ENCODE measurements around the gene DMBT1. TPM values are rescaled to one million over a fixed set of nuclear protein-coding genes. Genes with fewer than 3 reads are reported as not detected.

Gene DMBT1
- total and polyA plus RNA-seq, 2 donors (not counting 1 experiment from before 2014, with no cell fraction given): not detected

DNA sequence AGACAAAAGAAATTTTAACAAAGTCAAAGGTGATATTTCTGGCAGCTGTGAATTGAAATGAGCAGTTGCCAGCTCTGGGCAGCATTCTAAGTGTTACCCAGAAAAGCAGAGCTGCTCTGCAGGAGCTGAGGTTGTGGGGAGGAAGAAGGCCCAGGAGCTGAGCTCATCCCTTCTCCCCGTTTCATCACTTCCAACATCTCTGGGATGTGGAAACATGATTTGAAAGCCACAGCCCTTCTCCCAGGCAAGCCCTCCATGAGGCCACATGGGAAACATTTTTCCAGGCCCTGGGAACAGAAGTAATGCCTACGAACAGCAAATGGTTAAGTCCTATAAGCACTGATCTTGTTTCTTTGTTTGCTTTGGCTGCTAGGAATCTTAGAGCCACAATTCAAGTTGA, 10.9 kb upstream of the DMBT1 start:
- H3K36me3 ChIP-seq (replicated peaks in 1 of 2; ENCODE audit: control extremely low read depth in 1 of 2, control insufficient read depth in 1 of 2, extremely low read depth in 1 of 2, insufficient read depth in 2 of 2, low read length in 1 of 2): no peaks in the 10 kb centered on the region
- H3K4me1 ChIP-seq (ENCODE audit: control insufficient read depth in 2 of 2, insufficient read depth in 2 of 2, low read length in 2 of 2): no peaks in the 10 kb centered on the region
- H3K27me3 ChIP-seq (replicated peaks in 1 of 4; ENCODE audit: control extremely low read depth in 1 of 4, control insufficient read depth in 3 of 4, insufficient read depth in 4 of 4, low read length in 3 of 4): no peaks in the 10 kb centered on the region
- ATAC-seq (ENCODE audit: low read depth) (no peak), DNase-seq (no peak)
- Mint-ChIP-seq H3K4me1 (no peaks in the 10 kb centered on the region), H3K27ac (no peak overlapping the region), H3K27me3 (peaks cover 10% of the 10 kb centered on the region), H3K9me3 (ENCODE audit: insufficient read depth) (no peaks in the 10 kb centered on the region), H3K4me3 (no peak overlapping the region)
- POLR2A ChIA-PET: no interaction called here
- 83% methylated on average over 1 of the region's 2 CpGs for WGBS (ENCODE audit: insufficient coverage)
- H3K4me3 ChIP-seq (ENCODE audit: control extremely low read depth in 1 of 5, extremely low read depth in 1 of 5, insufficient read depth in 1 of 5, low read depth in 2 of 5, low read length in 4 of 5): no peak overlapping the region
- no peak overlapping the region for H3K9ac ChIP-seq (ENCODE audit: low read length)
- CTCF ChIA-PET: interaction anchor here (1.3 kb wide), 1 partner anchor 17 kb away, joined by 3 read pairs; no protein-coding TSS in a partner anchor
- TF ChIP-seq CTCF (IDR thresholded peaks at IDR 0.05): no peak
- TF ChIP-seq EZH2 (IDR thresholded peaks at IDR 0.05; ENCODE audit: borderline replicate concordance, insufficient read depth, low read depth, low read length, poor library complexity, severe bottlenecking): no peak
- H2AFZ ChIP-seq (ENCODE audit: insufficient read depth, low read depth, low read length, poor library complexity, severe bottlenecking): no peak overlapping the region
- H3K4me2 ChIP-seq (replicated peaks; ENCODE audit: low read depth, low read length, poor library complexity, severe bottlenecking): no peak overlapping the region
- no peaks in the 10 kb centered on the region for H3K79me2 ChIP-seq (ENCODE audit: control insufficient read depth, insufficient read depth, low read length)
- intact Hi-C loops (cut with micrococcal nuclease): no loop called here
- no peak overlapping the region for H3K27ac ChIP-seq (ENCODE audit: low read length in 2 of 2)
- no peaks in the 10 kb centered on the region for H4K20me1 ChIP-seq (ENCODE audit: control insufficient read depth, insufficient read depth, low read length, poor library complexity, severe bottlenecking)
- H3K9me3 ChIP-seq (ENCODE audit: control extremely low read depth in 1 of 3, control insufficient read depth in 2 of 3, insufficient read depth in 1 of 3, low read length in 2 of 3): no peaks in the 10 kb centered on the region

GRCh38 chr10:122550427-122550826, 10.1 kb upstream of the DMBT1 start:
- intact Hi-C loops (cut with micrococcal nuclease): no loop called here
- Histone ChIP-seq H4K20me1 (ENCODE audit: control insufficient read depth, insufficient read depth, low read length, poor library complexity, severe bottlenecking) (no peaks in the 10 kb centered on the region), H3K4me3 (ENCODE audit: control extremely low read depth in 1 of 5, extremely low read depth in 1 of 5, insufficient read depth in 1 of 5, low read depth in 2 of 5, low read length in 4 of 5) (no peak overlapping the region), H3K36me3 (replicated peaks in 1 of 2; ENCODE audit: control extremely low read depth in 1 of 2, control insufficient read depth in 1 of 2, extremely low read depth in 1 of 2, insufficient read depth in 2 of 2, low read length in 1 of 2) (no peaks in the 10 kb centered on the region), H3K4me2 (replicated peaks; ENCODE audit: low read depth, low read length, poor library complexity, severe bottlenecking) (no peak overlapping the region), H3K79me2 (ENCODE audit: control insufficient read depth, insufficient read depth, low read length) (no peaks in the 10 kb centered on the region), H3K27ac (ENCODE audit: low read length in 2 of 2) (no peak overlapping the region), H3K27me3 (replicated peaks in 1 of 4; ENCODE audit: control extremely low read depth in 1 of 4, control insufficient read depth in 3 of 4, insufficient read depth in 4 of 4, low read length in 3 of 4) (no peaks in the 10 kb centered on the region), H2AFZ (ENCODE audit: insufficient read depth, low read depth, low read length, poor library complexity, severe bottlenecking) (no peak overlapping the region), H3K9me3 (ENCODE audit: control extremely low read depth in 1 of 3, control insufficient read depth in 2 of 3, insufficient read depth in 1 of 3, low read length in 2 of 3) (no peaks in the 10 kb centered on the region), H3K4me1 (ENCODE audit: control insufficient read depth in 2 of 2, insufficient read depth in 2 of 2, low read length in 2 of 2) (no peaks in the 10 kb centered on the region), H3K9ac (ENCODE audit: low read length) (no peak overlapping the region)
- ChIA-PET CTCF (interaction anchor here (1.3 kb wide), 1 partner anchor 16 kb away, joined by 3 read pairs; no protein-coding TSS in a partner anchor), POLR2A (no interaction called here)
- WGBS (ENCODE audit: insufficient coverage): 82% methylated on average over 3 of the region's 9 CpGs
- DNase-seq (no peak), ATAC-seq (ENCODE audit: low read depth) (no peak)
- no peaks in the 10 kb centered on the region for H3K4me1 Mint-ChIP-seq
- no peak for TF ChIP-seq CTCF (IDR thresholded peaks at IDR 0.05)
- H3K27ac Mint-ChIP-seq: no peak overlapping the region
- no peaks in the 10 kb centered on the region for H3K9me3 Mint-ChIP-seq (ENCODE audit: insufficient read depth)
- H3K27me3 Mint-ChIP-seq: peaks cover 10% of the 10 kb centered on the region
- H3K4me3 Mint-ChIP-seq: no peak overlapping the region

Data from B cell (primary cell).